T-helper 17 cell (primary cell): ENCODE results near the gene PCGF1. TPM values are rescaled to one million over a fixed set of nuclear protein-coding genes. Genes with fewer than 3 reads are reported as not detected.
A peak's percentile ranks its signal among the peaks of the same experiment; 100 is the strongest.
"Not testable (repeated sequence)": the region's sequence is repeated elsewhere in the genome, so short reads cannot be mapped to it uniquely, and the experiment has no call there.

Source experiments
- ATAC-seq: fragments of 150-1000 bp; cut with Tn5 transposase; 2 replicates; pipeline ENCODE4 v1.10.0; 2021; ENCODE audit warnings: mild to moderate bottlenecking, moderate library complexity
- DNase-seq, 3 donors: peaks; one replicate each; pipeline versions ENCODE4 v3.0.0 to v3.0.0-alpha.2; 2020 to 2021
- H3K9me3 ChIP-seq: one replicate; pipeline ENCODE4 v1.7.0; 2013; ENCODE audit warnings: low read length, mild to moderate bottlenecking; ENCODE audit not compliant: control insufficient read depth, poor library complexity, severe bottlenecking
- H3K27ac Mint-ChIP-seq: one replicate; pipeline ENCODE4 v1.8.0; 2022; ENCODE audit warnings: mild to moderate bottlenecking, moderate library complexity, mixed read lengths
- H3K27me3 Mint-ChIP-seq: one replicate; pipeline ENCODE4 v1.8.0; 2022; ENCODE audit warnings: mixed read lengths
- H3K36me3 Mint-ChIP-seq: one replicate; pipeline ENCODE4 v1.8.0; 2022; ENCODE audit warnings: low read depth, mixed read lengths
- H3K4me1 Mint-ChIP-seq: one replicate; pipeline ENCODE4 v1.8.0; 2022; ENCODE audit warnings: mild to moderate bottlenecking, mixed read lengths
- H3K4me3 Mint-ChIP-seq: one replicate; pipeline ENCODE4 v1.8.0; 2022; ENCODE audit warnings: mild to moderate bottlenecking, moderate library complexity, mixed read lengths
- total RNA-seq, 4 donors: library from RNA in 2 of 4; stranded (reverse) in 2 of 4; gene quantifications; one replicate each; pipeline ENCODE4 v1.2.3 and lab custom pipeline; 2022 to 2026

The PCGF1 gene
- total RNA-seq, 2 donors from 2014 or later: 28.2 to 31.5 TPM

DNA sequence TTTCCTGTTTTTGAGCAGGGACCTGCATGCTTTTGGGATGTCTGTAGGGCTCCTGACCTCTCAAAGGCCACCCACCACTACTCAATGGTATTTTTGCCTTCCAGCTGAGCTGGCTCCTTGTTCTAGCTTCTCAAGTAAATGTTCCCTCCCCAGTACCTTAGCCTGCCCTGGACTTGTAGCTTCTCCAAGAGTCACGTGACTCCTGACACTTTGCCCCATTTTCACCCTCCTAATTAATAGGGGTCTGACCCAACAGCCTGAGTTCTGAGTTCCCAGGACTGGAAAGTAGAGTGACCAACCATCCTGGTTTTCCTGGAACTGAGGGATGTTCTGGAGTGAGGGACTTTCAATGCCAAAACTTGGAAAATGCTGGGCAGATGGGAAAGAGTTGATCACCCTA lies 12.1 kb downstream of the PCGF1 start:
- ATAC-seq: no peak
- no peak overlapping the region for H3K4me3 Mint-ChIP-seq
- peaks cover 11% of the 10 kb centered on the region for H3K36me3 Mint-ChIP-seq
- no peak overlapping the region for H3K27ac Mint-ChIP-seq
- DNase-seq: no peak
- H3K4me1 Mint-ChIP-seq: peaks cover 17% of the 10 kb centered on the region
- H3K9me3 ChIP-seq: no peaks in the 10 kb centered on the region
- peaks cover 25% of the 10 kb centered on the region for H3K27me3 Mint-ChIP-seq

- H3K27ac Mint-ChIP-seq: no peak overlapping the region
Measured at GRCh38 chr2:74493546-74493945, 13.9 kb downstream of the PCGF1 start.

GRCh38 chr2:74491648-74492544 lies 15.6 kb downstream of the PCGF1 start:
- Mint-ChIP-seq H3K27me3 (no peaks in the 10 kb centered on the region), H3K4me1 (peaks cover 8% of the 10 kb centered on the region), H3K36me3 (peaks cover 11% of the 10 kb centered on the region), H3K4me3 (no peak overlapping the region), H3K27ac (no peak overlapping the region)
- no peak for ATAC-seq
- no peaks in the 10 kb centered on the region for H3K9me3 ChIP-seq
- no peak for DNase-seq

More at GRCh38 chr2:74493546-74493945, 13.9 kb downstream of the PCGF1 start:
- DNase-seq (no peak), ATAC-seq (no peak)
- Mint-ChIP-seq H3K27me3 (peaks cover 11% of the 10 kb centered on the region), H3K4me3 (no peak overlapping the region), H3K4me1 (peaks cover 16% of the 10 kb centered on the region), H3K36me3 (peaks cover 11% of the 10 kb centered on the region)
- no peaks in the 10 kb centered on the region for H3K9me3 ChIP-seq

- no peaks in the 10 kb centered on the region for H3K27me3 Mint-ChIP-seq
- H3K27ac Mint-ChIP-seq: peak overlapping the region; percentile 60
- peaks cover 12% of the 10 kb centered on the region for H3K4me1 Mint-ChIP-seq
- H3K9me3 ChIP-seq: no peaks in the 10 kb centered on the region
- no peak for ATAC-seq
- no peak for DNase-seq
- peaks cover 11% of the 10 kb centered on the region for H3K36me3 Mint-ChIP-seq
- H3K4me3 Mint-ChIP-seq: no peak overlapping the region
Measured at GRCh38 chr2:74489906-74490305, 17.6 kb downstream of the PCGF1 start.

- Mint-ChIP-seq H3K27ac (peak overlapping the region; percentile 73), H3K4me1 (peaks cover 12% of the 10 kb centered on the region), H3K27me3 (no peaks in the 10 kb centered on the region), H3K36me3 (peaks cover 8% of the 10 kb centered on the region), H3K4me3 (peak overlapping the region; percentile 63)
- ATAC-seq (no peak), DNase-seq (no peak)
- no peaks in the 10 kb centered on the region for H3K9me3 ChIP-seq
Measured at GRCh38 chr2:74488643-74489481, 18.6 kb downstream of the PCGF1 start.

GRCh38 chr2:74486141-74486540 lies 21.4 kb downstream of the PCGF1 start:
- DNase-seq (no peak), ATAC-seq (no peak)
- H3K4me3 Mint-ChIP-seq: no peak overlapping the region
- peaks cover 7% of the 10 kb centered on the region for H3K36me3 Mint-ChIP-seq
- peaks cover 26% of the 10 kb centered on the region for H3K4me1 Mint-ChIP-seq
- no peaks in the 10 kb centered on the region for H3K9me3 ChIP-seq
- no peaks in the 10 kb centered on the region for H3K27me3 Mint-ChIP-seq
- no peak overlapping the region for H3K27ac Mint-ChIP-seq

- not testable (repeated sequence) for H3K27me3 Mint-ChIP-seq, DNase-seq, ATAC-seq, H3K36me3 Mint-ChIP-seq, H3K9me3 ChIP-seq
- peak overlapping the region; percentile 97 for H3K4me3 Mint-ChIP-seq
- peaks cover 26% of the 10 kb centered on the region for H3K4me1 Mint-ChIP-seq
- peak overlapping the region; percentile 98 for H3K27ac Mint-ChIP-seq
Measured at GRCh38 chr2:74483675-74484164, 23.8 kb downstream of the PCGF1 start.

DNA sequence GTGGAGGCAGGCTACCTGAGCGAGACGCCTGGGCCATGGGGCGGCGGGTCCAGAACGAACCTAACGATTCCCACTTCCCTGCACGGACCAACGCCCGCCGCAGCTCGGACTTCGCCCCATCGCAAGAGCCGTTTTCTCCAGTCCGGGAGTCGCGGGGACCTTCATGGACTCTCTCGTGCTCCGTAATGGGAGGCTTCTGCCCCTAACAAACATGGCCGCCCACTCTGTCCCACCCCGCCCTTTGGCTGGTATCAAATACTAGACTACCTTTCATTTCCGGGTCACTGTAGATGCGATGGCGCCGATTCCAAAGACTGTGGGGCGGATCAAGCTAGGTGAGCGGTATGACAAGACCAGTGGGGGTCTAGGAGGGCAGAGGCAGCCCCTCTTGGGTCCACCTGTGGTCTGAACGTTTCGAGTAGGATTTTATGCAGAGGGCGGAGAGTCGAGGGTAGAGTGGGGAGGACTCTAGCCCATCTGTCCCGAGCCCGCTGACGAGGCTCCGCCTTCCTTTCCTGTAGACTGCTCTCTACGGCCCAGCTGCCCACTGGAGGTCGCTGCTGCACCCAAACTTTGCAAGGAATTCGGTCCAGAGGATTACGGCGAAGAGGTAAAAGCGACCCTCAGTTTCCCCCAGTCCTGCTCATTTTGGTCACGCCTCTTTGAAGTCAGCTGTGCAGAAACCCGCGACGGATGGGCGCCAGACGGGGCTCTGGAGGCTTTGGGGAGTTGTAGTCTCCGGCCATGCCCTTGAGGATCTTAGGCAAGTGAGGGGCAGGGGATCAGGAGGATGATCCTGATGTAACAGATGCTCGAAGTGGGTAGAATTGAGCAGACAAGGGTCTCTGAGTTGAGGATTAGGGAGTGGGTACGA lies 24.5 kb downstream of the PCGF1 start, which contains the start of the genes CCDC142 and TTC31:
Gene CCDC142, minus strand, starts transcription at position 198 of the 874 bp plus-strand sequence. Its CDS starts 161 bp downstream, at position 37.
Gene TTC31, plus strand, starts transcription at position 281 of the 874 bp plus-strand sequence. Its CDS starts 15 bp downstream, at position 296.
- Mint-ChIP-seq H3K4me1 (peaks cover 26% of the 10 kb centered on the region), H3K4me3 (peak within 1 kb of the TSS; percentile 97), H3K27ac (peak within 1 kb of the TSS; percentile 98), H3K27me3 (no peaks in the 10 kb centered on the region), H3K36me3 (peaks cover 5% of the 10 kb centered on the region)
- DNase-seq (peak; percentile 76 to 85 (median 84)), ATAC-seq (peak; percentile 93)
- H3K9me3 ChIP-seq: no peaks in the 10 kb centered on the region

- DNase-seq (peak; percentile 30 to 44 (median 41)), ATAC-seq (peak; percentile 47)
- Mint-ChIP-seq H3K36me3 (peaks cover 5% of the 10 kb centered on the region), H3K4me1 (peaks cover 28% of the 10 kb centered on the region), H3K27me3 (no peaks in the 10 kb centered on the region), H3K27ac (peak overlapping the region; percentile 98), H3K4me3 (peak overlapping the region; percentile 97)
- no peaks in the 10 kb centered on the region for H3K9me3 ChIP-seq
Measured at GRCh38 chr2:74481961-74482800, 25.3 kb downstream of the PCGF1 start.

- DNase-seq (no peak), ATAC-seq (no peak)
- peak overlapping the region; percentile 98 for H3K27ac Mint-ChIP-seq
- H3K4me3 Mint-ChIP-seq: peak overlapping the region; percentile 97
- H3K36me3 Mint-ChIP-seq: peaks cover 5% of the 10 kb centered on the region
- H3K4me1 Mint-ChIP-seq: peaks cover 25% of the 10 kb centered on the region
- no peaks in the 10 kb centered on the region for H3K9me3 ChIP-seq
- H3K27me3 Mint-ChIP-seq: no peaks in the 10 kb centered on the region
Measured at GRCh38 chr2:74481431-74481830, 26.1 kb downstream of the PCGF1 start.

- H3K4me3 Mint-ChIP-seq: no peak overlapping the region
- H3K36me3 Mint-ChIP-seq: peaks cover 2% of the 10 kb centered on the region
- peaks cover 20% of the 10 kb centered on the region for H3K4me1 Mint-ChIP-seq
- peak overlapping the region; percentile 14 for H3K27ac Mint-ChIP-seq
- no peaks in the 10 kb centered on the region for H3K9me3 ChIP-seq
- no peak for ATAC-seq
- DNase-seq: no peak
- no peaks in the 10 kb centered on the region for H3K27me3 Mint-ChIP-seq
Measured at GRCh38 chr2:74474899-74475298, 32.6 kb downstream of the PCGF1 start.
